Sigmoid colon (tissue), 7 donors: Measurements from ENCODE around the gene GRIP1. TPM values are rescaled to one million over a fixed set of nuclear protein-coding genes. Genes with fewer than 3 reads are reported as not detected.

Experiments used
- DNase-seq: peaks from one replicate; pipeline ENCODE4 v3.0.0-alpha.2; 2019
- H3K27ac ChIP-seq, 4 donors: fragments of 200-600 bp; sonication (generic); one replicate each; pipeline ENCODE4 v1.5.1; 2016 to 2019; ENCODE audit warnings: mild to moderate bottlenecking in 1 of 4
- H3K27me3 ChIP-seq, 3 donors: fragments of 200-600 bp; sonication (generic); one replicate each; pipeline ENCODE4 v1.5.1; 2019; ENCODE audit warnings: mild to moderate bottlenecking in 1 of 3
- H3K36me3 ChIP-seq, 4 donors: fragments of 200-600 bp; sonication (generic); one replicate each; pipeline ENCODE4 v1.5.1; 2016 to 2019
- H3K4me1 ChIP-seq, 4 donors: fragments of 200-600 bp; sonication (generic); one replicate each; pipeline ENCODE4 v1.5.1; 2017 to 2019
- H3K4me3 ChIP-seq, 4 donors: fragments of 200-600 bp; sonication (generic); one replicate each; pipeline ENCODE4 v1.5.1; 2017 to 2019; ENCODE audit warnings: mild to moderate bottlenecking in 2 of 4, moderate library complexity in 1 of 4
- H3K9me3 ChIP-seq, 4 donors: fragments of 200-600 bp in 3 of 4; sonication (generic) in 3 of 4; one replicate each; pipeline versions ENCODE4 v1.5.1 to v1.6.1; 2013 to 2019
- EP300 ChIP-seq, 4 donors: sonication (generic); formaldehyde crosslinking; IDR thresholded peaks; one replicate each; pipeline ENCODE4 v1.6.1; 2017; ENCODE audit warnings: antibody characterized with exemption in 4 of 4
- POLR2A ChIP-seq, 2 donors: fragments of 450-650 bp; IDR thresholded peaks; one replicate each; pipeline ENCODE4 v1.6.1; 2016; ENCODE audit warnings: antibody characterized with exemption in 2 of 2, mild to moderate bottlenecking in 2 of 2, moderate library complexity in 2 of 2
- POLR2AphosphoS5 ChIP-seq, 4 donors: sonication (generic); formaldehyde crosslinking; IDR thresholded peaks; one replicate each; pipeline ENCODE4 v1.6.1; 2017; ENCODE audit warnings: antibody characterized with exemption in 4 of 4
- WGBS, 2 donors: extraction: QIAGEN DNeasy Blood & Tissue Kit; methylation state at CpG; one replicate each; pipeline ENCODE4 v1.1.7; 2013; 5-methylcytosine and 5-hydroxymethylcytosine counted together
- intact Hi-C: fragments of 100-400 bp; cut with DNase I; formaldehyde crosslinking; loops from one replicate; pipeline ENCODE4 v1.15.1; 2023
- polyA plus RNA-seq, 3 donors: library from polyadenylated mRNA; stranded (reverse); fragments of 200-250 nt; gene quantifications; one replicate each; pipeline ENCODE4 v1.2.3, GENCODE V29; 2013
- total RNA-seq, 4 donors: library from RNA; depleted of rRNA; stranded (reverse); fragments of >200 nt; gene quantifications; one replicate each; pipeline ENCODE4 v1.1.0, GENCODE V29; 2016
- TF ChIP-seq, protein P1 (sequence below), 4 experiments: fragments of 450-650 bp in 3 of 4; fragments of 200-600 bp in 1 of 4; IDR thresholded peaks; one replicate each; pipeline ENCODE4 v1.5.1; 2016 to 2019; ENCODE audit warnings: antibody characterized with exemption in 4 of 4, mild to moderate bottlenecking in 3 of 4, moderate library complexity in 2 of 4
- donor health status: healthy with polysubstance abuse.
- donor health status: Bipolar disorder and iron deficiency.
- donor health status: healthy.

GRIP1 gene
- total and polyA plus RNA-seq, 7 donors = 0.46 to 14.0 (median 6.3) TPM

DNA sequence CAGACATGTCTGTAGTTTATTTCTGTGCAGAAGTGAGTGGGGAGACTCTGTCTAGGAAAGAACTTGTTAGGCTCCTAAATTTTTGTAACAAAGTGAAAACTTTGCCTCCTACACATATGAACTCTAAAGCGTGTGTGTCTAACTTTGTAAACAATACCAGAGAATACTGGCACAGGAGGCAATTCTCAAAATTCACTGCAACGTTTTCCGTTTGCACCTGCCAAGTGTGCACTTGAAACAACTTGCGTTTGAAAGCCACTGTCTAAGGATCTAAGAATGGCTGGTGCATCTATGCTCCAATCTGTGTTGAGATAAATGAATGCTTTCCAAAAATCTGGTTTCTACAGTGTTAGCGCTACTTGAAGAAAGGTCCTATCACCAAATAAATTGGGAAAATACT lies 15.3 kb downstream of the GRIP1 start:
- 56 to 78% methylated on average over 5 of the region's 5 CpGs for WGBS, 2 donors
- Histone ChIP-seq H3K4me3 (no peak overlapping the region), H3K27me3 (no peaks in the 10 kb centered on the region), H3K36me3 (no peaks in the 10 kb centered on the region), H3K9me3 (no peaks in the 10 kb centered on the region), H3K27ac (no peak overlapping the region), H3K4me1 (peaks cover 0 to 4% (median 0%) of the 10 kb centered on the region in 4 donors)
- TF ChIP-seq EP300 (IDR thresholded peaks at IDR 0.05) (no peak), POLR2AphosphoS5 (IDR thresholded peaks at IDR 0.05) (no peak), POLR2A (IDR thresholded peaks at IDR 0.05) (no peak)
- TF ChIP-seq, protein P1, sequence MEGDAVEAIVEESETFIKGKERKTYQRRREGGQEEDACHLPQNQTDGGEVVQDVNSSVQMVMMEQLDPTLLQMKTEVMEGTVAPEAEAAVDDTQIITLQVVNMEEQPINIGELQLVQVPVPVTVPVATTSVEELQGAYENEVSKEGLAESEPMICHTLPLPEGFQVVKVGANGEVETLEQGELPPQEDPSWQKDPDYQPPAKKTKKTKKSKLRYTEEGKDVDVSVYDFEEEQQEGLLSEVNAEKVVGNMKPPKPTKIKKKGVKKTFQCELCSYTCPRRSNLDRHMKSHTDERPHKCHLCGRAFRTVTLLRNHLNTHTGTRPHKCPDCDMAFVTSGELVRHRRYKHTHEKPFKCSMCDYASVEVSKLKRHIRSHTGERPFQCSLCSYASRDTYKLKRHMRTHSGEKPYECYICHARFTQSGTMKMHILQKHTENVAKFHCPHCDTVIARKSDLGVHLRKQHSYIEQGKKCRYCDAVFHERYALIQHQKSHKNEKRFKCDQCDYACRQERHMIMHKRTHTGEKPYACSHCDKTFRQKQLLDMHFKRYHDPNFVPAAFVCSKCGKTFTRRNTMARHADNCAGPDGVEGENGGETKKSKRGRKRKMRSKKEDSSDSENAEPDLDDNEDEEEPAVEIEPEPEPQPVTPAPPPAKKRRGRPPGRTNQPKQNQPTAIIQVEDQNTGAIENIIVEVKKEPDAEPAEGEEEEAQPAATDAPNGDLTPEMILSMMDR (IDR thresholded peaks at IDR 0.05) = no peak
- DNase-seq = no peak
- intact Hi-C loops = no loop called here

DNA sequence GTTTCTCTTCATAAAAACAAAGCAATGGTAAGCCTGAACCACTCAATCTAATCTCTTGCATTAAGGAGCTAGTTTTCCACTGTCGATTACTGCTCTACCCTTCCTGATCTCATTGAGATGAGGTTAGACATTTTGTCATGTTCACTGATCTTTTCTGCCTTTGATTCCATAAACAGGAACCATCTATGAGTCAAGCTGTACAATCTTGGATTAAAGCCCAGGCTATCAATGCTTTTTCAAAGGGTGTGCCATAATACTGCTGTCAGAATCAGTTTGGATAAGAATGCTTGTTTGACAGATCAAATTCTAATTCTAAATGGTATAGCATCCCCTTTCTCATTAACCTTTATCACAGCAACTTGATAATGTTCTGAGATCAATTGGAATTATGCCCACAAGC lies 16.1 kb downstream of the GRIP1 start:
- Histone ChIP-seq H3K27ac (no peak overlapping the region), H3K36me3 (no peaks in the 10 kb centered on the region), H3K9me3 (no peaks in the 10 kb centered on the region), H3K27me3 (no peaks in the 10 kb centered on the region), H3K4me3 (no peak overlapping the region), H3K4me1 (no peaks in the 10 kb centered on the region)
- WGBS, 2 donors = 10 to 62% methylated on average over 1 of the region's 1 CpG
- DNase-seq = no peak
- intact Hi-C loops = no loop called here
- TF ChIP-seq POLR2AphosphoS5 (IDR thresholded peaks at IDR 0.05) (no peak), EP300 (IDR thresholded peaks at IDR 0.05) (no peak), POLR2A (IDR thresholded peaks at IDR 0.05) (no peak)
- TF ChIP-seq, protein P1 (IDR thresholded peaks at IDR 0.05) = no peak

DNA sequence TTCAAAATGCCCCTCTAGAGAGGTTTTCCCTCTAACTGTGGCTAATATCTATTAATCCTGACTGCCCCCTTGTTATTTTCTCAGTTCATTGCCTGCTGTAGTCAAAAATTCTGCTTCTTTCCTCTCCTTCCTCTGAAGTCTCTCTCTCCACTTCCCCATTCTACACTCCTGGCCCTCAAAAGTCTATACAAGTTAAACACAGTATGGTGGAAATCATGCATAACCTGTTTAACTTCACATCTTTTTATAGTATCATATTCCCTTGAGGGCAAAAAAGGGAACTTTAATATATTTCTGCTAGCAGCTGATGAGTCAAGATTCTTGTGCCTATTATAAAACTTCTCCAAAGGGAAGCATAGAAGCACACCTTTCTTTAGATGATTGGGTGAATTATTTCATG lies 16.7 kb downstream of the GRIP1 start:
- Histone ChIP-seq H3K27ac (no peak overlapping the region), H3K36me3 (no peaks in the 10 kb centered on the region), H3K27me3 (no peaks in the 10 kb centered on the region), H3K4me1 (no peaks in the 10 kb centered on the region), H3K9me3 (no peaks in the 10 kb centered on the region), H3K4me3 (no peak overlapping the region)
- intact Hi-C loops = no loop called here
- TF ChIP-seq POLR2AphosphoS5 (IDR thresholded peaks at IDR 0.05) = no peak
- TF ChIP-seq, protein P1 (IDR thresholded peaks at IDR 0.05) = no peak
- no peak for TF ChIP-seq POLR2A (IDR thresholded peaks at IDR 0.05)
- no peak for TF ChIP-seq EP300 (IDR thresholded peaks at IDR 0.05)
- DNase-seq = no peak

DNA sequence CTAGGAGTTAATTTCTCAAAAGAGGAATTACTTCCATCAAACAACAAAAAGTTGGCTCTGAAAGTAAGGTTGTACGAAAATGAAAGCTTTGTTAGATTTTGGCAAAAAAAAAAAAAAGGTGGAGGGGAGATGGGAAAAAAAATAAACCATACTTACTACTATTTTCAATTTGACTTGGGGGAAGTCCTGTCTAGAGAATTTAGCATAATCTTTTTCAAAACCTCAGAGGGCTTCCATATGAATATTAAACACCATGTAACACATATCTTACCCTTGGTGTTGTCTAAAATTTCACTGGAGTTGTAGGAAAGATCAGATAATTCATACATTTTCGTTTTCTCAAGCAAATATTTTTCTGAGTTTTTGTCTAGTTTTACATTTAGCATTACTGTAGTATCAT lies 17.5 kb downstream of the GRIP1 start:
- intact Hi-C loops = no loop called here
- no peak overlapping the region for H3K4me3 ChIP-seq
- DNase-seq = no peak
- TF ChIP-seq, protein P1 (IDR thresholded peaks at IDR 0.05) = no peak
- no peak for TF ChIP-seq POLR2AphosphoS5 (IDR thresholded peaks at IDR 0.05)
- H3K9me3 ChIP-seq = no peaks in the 10 kb centered on the region
- H3K27me3 ChIP-seq = no peaks in the 10 kb centered on the region
- H3K4me1 ChIP-seq = no peaks in the 10 kb centered on the region
- 58 to 67% methylated on average over 2 of the region's 2 CpGs for WGBS, 2 donors
- no peak overlapping the region for H3K27ac ChIP-seq
- no peaks in the 10 kb centered on the region for H3K36me3 ChIP-seq

DNA sequence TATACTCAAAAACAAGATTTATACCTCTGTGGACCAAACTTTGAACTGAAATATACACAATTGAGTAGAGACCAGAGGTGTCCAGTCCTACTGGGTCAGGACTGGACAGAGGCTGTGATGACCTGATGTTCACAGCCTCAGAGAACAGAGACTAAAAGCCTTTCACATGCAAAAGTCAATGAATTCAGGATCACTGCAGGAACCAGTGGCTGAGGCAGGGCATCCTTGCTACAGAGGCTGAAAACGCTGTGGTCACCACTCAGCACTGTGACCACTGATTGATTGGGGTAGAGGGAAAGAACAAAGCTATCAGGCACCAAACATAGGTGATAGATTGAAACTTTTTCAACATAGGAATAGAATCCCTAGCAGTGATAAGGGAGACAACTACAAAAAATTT lies 25.1 kb downstream of the GRIP1 start:
- 76 to 88% methylated on average over 1 of the region's 1 CpG for WGBS, 2 donors
- DNase-seq = no peak

More for the DNA sequence above, 25.1 kb downstream of the GRIP1 start:
- Histone ChIP-seq H3K9me3 (no peaks in the 10 kb centered on the region), H3K36me3 (no peaks in the 10 kb centered on the region), H3K27me3 (no peaks in the 10 kb centered on the region), H3K27ac (no peak overlapping the region), H3K4me3 (no peak overlapping the region), H3K4me1 (peaks cover 0 to 5% (median 0%) of the 10 kb centered on the region in 4 donors)
- TF ChIP-seq POLR2AphosphoS5 (IDR thresholded peaks at IDR 0.05) = no peak
- no peak for TF ChIP-seq EP300 (IDR thresholded peaks at IDR 0.05)
- no peak for TF ChIP-seq POLR2A (IDR thresholded peaks at IDR 0.05)
- TF ChIP-seq, protein P1 (IDR thresholded peaks at IDR 0.05) = no peak
- intact Hi-C loops = no loop called here
